Activated CD8-positive, alpha-beta memory T cell treated with anti-CD3 and anti-CD28 coated beads for 48 hours (primary cell): ENCODE results near the gene ARHGAP22.

Experiments
- DNase-seq, 3 experiments: peaks; one replicate each; pipeline ENCODE4 v3.0.0-alpha.2; 2020; ENCODE audit warnings: low read depth in 2 of 3, low spot score in 2 of 3

Gene ARHGAP22

DNA sequence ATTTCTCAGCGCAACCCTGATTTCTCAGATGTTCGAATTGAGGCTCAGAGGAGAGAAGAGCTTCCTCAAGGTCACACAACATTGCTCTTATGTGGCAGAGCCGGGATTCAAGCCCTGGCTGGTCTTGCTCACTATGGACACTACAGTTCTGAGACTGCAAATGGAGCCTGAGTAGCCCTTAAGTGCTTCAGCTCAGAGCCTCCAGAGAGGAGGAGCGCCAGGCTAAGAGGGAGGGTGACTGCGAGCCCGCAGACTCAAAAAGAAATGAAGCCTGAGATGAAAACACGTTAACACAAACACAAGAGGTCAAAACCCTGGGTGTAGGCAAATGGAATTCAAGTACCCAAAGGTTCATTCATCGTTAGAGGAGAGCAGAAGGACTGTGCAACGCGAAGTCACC lies 13.9 kb downstream of the ARHGAP22 start:
- no peak for DNase-seq

DNA sequence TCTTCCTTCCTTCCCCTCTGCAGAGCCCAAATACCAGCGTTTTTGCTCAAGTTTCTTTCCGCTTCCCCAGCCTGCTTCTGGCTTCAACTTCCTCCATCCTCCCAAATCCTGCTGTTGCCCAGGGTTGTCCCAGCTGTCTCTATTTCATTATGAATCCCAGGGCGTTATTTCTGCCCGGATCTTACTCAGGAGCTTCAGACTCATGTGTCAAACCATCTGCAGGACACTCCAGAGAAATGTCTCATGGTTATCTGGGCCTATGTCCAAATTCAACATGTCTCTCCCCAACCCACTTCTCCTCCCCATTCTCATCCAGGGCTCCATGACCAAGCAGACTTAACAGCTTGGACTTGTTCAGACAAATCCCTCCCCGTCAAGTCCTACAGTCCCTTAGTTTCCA lies 15.6 kb downstream of the ARHGAP22 start:
- DNase-seq = no peak

DNA sequence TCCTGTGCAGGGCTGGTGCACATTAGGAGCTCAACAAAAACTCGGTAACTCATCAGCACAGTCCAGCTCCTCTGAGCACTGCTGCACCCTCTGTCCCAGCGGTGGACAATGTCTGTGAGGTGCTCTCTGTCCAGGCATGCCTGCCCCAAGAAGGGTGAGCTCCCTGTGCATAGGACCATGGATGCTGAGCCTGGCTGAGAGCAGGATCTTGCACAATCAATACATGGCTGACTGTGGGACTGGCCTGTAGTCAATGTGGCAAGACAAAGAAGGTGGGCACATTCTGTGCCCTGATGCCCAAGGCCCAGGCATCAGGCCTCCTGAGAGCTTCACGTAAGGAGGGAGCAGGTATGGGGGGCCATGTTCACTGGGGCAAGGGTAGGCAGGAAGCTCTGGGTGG lies 17.1 kb downstream of the ARHGAP22 start:
- no peak for DNase-seq

DNA sequence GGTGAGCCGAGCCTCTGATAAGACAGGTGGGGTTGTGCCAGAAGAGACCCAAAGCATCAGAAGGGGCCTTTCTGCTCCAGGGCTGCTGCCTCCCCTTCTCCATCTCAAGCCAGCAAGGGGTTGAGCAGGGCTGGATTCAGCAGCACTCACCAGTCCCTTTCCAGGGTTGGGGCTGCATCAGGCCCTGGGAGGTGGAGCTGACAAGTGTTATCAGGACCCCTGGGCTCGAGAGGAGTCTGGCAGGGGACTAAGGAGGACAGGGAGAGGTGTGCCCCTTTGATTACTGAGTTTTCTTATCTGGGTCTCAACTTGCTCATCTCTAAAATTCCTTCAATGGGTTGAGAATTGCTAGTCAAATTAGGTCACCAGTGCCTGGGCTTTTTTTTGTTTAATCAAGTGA lies 17.8 kb downstream of the ARHGAP22 start:
- no peak for DNase-seq

DNA sequence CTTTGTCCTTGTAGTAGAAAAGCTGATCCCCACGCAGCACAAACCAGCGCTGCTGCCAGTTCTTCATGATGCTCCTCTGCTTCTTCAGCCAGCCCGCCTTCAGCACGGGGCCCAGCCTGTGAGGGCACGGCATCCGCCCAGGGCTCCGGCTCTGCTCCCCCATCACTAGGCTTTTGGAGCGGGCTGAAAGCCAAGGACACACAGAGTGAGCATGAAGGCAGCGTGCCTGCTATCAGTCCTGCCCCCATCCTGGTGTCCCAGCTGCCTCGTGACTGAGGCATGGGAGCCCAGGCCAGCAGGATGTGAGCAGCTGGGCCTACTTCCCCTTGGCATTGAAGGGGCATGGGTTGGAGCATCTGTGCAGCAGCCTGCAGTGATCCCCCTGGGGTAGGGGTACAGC lies 21.9 kb downstream of the ARHGAP22 start:
- DNase-seq = no peak

DNA sequence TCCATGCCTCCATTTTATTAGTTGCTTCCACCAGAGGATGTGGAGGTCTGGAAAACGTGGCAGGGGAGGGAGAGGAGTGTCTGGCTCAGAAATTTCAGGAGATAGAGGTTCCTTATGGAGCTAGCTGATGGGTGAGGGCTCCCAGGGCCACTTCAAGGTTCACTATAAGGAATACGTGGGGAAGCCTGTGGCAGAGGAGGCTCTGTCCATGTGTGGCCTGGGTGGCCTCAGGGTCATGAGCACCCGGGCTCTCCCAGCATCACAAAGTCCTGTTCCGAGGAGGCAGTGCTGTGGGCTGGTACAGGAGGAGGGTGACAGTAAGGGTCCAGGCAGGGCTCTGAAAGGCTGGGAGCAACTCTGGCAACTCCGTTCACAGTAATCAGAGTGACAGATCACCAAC lies 24.6 kb downstream of the ARHGAP22 start:
- DNase-seq = no peak

DNA sequence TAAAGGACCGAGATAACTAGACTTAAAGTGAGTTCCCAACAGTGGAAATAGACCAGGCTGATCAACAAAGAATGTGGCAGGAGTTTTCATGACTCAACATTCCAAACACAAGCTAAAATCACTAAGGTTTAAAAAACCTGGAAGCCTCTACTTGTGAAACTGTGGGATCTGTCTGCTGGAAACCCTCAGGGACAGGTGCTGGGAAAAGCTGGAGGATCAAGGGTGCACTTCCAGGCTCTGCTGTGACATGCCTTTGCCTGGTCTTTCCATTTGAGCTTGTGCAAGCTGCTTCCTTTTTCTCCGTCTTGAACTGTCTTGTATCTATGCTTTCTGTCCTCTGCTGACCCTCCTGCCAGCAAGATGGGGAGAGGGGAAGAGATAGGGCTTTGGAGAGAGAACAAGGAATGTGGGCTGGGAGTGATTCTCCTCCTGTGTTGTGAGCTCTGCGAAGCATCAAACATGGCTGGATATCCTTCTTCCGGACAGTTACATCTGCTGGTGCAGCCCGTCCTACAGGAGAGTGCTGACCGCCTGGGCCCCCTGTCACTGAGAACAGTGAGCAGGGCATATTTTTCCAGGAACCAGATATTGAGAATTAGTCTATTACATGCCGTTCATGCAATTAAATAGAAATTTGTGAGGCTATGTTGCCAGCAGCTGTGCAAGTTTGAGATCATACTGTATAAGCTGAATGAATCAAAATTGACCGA lies 25.5 kb downstream of the ARHGAP22 start:
- DNase-seq = no peak

DNA sequence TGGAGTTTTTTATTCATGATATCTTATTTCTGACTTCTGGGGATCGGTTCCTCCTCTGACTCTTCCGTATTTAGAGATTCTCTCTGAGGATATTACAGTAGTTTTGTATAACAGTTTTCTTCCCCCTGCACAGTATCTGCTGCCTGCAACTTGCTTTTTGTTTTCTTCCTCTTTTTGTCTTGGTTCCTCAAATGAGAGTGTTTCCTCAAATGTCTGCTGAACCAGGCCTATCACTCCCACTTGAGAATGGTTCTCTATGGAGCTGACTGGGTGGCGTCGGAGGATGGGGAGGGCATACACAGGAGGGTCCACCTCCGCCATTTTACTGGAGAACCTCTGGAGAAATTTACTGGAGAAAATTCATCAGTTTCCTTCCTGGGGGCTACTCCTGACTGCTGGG lies 27.7 kb downstream of the ARHGAP22 start:
- no peak for DNase-seq

DNA sequence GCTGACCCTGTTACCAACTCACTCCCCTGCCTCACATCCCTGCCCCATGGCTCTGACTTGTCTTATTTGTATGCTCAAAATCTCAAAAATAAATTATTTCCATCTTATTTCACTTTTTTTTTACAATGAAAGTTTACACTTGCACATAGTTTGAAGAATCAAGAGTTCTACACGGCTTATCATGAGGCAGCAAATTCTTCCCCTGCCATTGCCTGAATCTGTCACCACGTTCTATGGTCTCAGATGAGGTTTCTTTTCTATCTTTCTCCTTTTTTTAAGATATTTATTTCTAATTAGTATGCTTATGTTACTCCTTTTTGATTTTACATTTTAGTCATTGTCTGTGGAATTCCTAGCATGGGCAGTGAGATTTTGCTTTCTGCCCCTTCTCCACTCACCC lies 28.4 kb downstream of the ARHGAP22 start:
- DNase-seq = no peak

DNA sequence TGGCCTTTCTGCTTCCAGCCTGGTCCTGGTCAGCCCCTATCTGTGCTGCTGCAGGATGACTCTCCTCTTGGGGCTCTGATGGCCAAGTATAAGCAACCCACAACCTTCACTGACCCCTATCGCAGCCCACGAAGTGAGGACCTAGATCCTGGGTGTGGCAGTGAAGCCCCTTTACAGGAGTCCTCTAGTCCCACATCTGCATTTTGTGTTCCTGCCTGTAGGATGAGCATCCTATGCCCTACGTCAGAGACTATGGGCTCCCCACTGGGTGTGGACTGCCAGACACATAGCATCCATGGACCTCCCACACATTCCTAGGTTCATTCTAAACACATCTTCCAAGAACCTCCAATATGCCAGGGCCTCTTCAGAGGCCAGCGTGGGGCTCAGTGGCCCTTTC lies 29.0 kb downstream of the ARHGAP22 start:
- DNase-seq = no peak

DNA sequence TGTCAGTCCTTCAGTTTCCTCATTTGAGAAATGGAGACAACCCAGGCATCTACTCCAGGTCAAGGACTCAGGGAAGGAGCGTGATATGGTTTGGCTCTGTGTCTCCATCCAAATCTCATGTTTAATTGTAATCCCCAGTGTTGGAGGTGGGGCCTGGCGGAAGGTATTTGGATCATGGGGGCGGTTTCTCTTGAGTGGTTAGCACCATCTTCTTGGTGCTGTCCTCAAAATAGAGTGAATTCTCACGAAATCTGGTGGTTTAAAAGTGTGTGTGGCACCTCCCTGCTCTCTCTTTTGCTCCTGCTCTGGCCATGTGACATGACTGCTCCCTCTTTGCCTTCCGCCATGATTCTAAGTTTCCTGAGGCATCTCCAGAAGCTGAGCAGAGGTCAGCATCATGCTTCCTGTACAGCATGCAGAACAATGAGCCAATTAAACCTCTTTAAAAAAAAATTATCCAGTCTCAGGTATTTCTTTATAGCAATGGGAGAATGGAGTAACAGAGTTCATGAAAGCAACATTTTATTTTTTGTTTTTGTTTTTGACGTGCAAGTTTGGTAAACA lies 30.0 kb downstream of the ARHGAP22 start:
- DNase-seq = no peak

DNA sequence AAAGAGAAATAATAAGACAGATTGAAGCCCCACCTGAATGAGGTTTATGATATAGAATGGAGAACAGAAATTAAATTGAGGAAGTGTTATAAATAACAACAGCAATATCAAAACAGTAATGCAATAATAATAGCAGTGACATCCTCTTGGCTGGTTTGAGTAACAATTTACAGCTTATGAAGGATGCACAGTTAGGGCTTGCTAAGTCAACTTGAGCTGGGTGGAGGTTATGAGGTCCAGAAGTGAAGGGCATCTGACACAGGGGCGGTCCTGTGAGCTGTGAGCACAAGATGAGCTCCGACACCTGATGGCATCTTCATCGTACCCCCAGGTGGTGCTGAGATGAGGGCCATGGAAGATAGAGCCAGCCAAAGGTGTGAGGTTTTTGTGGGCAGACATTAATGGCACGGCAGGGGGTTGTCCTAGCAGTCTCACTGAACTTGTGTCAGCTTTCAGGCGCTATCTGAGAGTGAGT lies 30.5 kb downstream of the ARHGAP22 start:
- DNase-seq = no peak

DNA sequence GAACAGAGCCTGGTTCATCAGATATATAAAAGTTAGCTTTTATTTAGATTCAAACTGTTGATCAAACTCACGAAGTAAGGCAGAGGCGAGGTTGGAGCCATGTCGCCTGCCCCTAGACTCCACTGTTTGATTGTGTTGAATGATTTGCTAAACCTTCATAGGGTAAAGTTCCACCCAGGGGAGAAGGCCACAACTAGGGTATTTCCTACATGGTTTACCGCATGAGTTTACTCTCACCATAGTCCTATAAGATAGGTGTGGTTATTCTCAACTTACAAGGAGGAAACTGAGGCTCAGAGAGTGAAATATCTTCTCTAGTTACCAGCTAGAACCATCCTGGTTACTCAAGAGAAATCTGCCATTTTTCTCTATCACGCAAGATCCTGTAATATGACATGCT lies 31.8 kb downstream of the ARHGAP22 start:
- no peak for DNase-seq

DNA sequence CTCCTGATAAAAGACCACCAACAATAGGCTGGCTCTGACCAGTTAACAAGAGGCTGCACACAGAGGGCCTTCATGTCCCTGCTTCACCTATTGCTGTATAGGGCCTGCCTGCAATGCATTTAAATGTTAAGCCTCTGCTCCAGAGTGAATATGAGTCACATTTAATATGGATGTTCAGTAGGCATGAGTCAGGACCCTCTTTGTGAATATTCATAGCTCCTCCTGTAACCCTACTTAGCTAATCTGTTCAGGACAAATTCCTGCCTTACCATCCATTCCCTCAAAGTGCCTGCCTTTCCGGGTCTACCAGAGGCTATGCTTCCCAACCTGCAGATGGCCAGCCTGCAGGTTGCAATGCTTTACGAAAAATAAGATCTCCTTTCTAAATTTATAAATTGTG lies 32.5 kb downstream of the ARHGAP22 start:
- no peak for DNase-seq

DNA sequence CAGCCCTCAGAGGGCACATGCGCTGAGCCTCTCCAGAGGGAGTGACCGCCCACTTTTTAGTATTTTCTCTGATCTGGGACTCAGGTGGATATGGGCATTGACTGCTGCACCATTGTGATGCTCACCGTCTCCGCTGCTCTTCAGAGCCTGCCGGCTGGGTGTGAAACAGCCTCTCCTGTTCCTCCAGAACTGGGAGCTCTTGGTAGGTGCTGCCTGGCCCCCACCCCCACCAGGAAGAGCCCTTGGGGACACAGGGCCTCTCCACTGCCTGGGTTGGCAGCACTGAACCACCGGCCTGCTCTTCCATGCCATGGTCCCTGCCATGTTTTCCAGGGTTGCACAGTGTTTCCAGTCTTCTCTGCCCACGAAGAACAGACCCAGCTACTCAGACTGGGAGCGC lies 36.3 kb downstream of the ARHGAP22 start:
- no peak for DNase-seq

DNA sequence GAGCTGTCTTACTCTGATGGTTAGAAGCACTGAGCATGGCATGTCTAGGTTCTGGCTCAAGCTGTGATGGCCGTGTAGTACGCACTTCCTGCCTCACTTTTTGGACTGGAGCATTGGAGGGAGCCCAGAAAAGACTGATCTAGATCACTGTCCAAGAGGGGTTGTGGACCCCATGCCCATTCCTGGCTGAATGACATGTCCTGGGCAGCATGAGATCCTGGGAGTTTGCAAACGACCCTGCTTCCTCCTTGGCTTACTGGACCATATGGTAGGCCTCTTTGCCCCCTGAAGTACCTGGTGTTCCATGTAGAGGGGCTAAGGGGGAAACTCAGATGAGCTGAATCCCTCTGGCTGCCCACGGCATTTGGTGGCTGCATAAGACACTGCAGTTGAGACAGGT lies 36.7 kb downstream of the ARHGAP22 start:
- DNase-seq = no peak

DNA sequence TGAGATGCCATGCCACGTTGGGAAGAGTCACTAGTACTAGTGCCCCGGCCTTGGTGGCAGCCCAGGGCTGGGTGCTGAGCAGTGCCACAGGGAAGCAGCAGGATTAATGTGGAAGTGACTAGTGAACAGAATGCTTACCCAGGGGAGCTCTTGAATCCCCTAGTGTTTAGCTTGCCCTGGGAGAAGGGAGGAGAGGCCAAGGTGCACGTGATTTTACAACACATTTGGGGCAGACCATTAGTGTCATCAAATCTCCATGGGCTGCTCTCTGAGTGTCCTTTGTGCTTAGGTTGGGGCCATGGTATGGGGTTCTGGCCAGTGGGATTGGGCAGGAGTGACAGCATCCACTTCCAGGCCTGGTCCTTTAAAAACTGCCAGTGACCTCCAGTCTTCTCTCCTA lies 37.5 kb downstream of the ARHGAP22 start:
- no peak for DNase-seq

DNA sequence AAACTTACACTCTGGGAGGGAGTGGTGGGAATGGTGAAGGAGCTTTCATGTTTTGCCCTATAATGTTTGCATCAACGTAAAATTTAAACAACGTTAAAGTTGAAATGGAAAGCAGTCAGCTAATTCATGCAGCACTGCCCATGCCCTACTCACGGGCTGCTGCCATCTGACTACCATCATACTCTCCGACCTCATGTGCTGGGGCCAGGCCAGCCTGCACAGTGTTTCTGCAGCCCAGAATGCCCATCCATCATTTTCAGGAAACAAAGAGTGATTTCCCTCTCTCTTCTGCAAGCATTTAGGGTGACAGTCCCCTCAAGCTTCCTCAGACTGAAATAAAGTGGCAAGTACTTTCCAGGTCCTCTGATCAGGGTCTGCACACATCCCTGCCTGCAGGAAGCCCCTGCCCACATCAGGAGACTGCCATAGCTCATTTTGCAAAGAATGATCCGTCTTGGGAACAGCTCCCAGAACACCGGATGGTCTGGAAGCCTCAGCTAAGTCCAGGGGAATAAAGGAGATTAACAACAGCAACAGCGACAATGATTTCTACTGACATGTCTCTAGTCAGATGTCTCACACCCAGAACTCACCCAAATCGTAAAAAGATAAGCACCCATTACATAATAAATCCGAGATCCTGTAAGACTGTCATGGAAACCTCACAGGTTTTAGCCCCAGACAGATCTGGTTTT lies 40.3 kb downstream of the ARHGAP22 start:
- no peak for DNase-seq

DNA sequence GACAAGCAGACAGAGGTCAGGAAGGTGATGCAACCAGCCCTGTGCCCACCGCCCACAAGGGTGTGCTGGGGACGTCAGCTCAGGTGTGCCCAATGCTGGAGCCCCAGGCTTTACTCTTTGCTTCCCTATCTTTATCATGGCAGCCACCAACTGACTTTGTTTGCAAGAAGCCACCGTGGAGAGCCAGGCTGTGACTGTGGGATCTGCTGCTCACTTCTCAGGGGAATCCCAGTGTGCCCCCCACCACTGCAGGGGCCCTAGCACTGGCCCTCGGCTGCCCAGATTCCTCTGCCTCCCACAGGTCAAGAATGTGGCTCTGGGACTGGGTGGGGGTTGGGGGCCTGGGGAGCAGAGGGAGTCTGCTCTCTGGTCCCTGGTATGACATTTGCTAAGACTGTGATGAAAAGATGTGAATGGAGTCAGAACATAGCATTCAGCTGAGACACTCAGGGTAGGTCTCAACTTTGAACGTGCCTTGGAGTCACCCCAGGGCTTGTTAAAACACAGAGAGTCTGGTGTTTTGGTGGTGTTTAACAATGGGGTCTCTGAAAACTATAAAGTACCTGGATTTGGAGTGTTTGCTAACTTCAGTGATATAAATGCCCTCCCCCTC lies 47.3 kb downstream of the ARHGAP22 start:
- DNase-seq = no peak

DNA sequence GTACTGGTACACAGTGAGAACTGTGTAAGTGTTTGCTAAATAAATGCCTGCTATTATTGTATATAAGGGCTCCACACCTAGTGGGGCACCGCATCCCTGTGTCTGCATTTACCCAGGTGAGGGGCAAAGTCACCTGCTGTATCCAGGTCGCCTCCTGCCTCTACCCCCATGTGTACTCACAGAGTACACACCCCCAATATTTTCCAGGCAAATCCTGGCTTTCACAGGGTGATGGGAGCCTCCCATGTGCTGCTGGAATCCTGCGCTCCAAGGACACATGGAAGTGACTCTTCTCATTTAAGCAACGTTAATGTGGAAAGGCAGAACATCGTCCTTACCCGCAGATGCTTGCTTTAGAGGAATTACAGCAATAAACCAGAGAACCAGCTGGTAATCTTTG lies 48.2 kb downstream of the ARHGAP22 start:
- no peak for DNase-seq

DNA sequence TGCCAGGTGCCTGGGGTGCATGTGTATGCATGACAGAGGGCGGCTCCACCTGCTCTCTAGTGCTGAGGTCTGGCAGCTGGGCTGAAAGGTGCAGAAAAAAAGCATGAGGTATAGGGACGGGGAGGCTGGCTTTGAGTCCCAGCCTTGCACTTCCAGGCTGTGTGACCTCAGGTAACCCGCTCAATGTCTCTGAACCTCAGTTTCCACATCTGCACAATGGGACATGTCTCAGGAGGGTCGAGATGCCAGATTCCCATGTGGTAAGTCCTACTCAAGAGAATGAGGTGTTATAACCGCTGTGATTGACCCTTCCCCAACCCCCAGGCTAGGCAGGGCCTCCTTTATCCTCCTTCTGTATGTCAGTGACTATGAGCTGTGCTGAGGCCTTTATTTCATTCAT lies 48.8 kb downstream of the ARHGAP22 start:
- no peak for DNase-seq
